ENCODE measurements around the gene GIPR.
A peak's percentile ranks its signal among the peaks of the same experiment; 100 is the strongest.
"Not testable (repeated sequence)": the region's sequence is repeated elsewhere in the genome, so short reads cannot be mapped to it uniquely, and the experiment has no call there.

Gene GIPR, protein sequence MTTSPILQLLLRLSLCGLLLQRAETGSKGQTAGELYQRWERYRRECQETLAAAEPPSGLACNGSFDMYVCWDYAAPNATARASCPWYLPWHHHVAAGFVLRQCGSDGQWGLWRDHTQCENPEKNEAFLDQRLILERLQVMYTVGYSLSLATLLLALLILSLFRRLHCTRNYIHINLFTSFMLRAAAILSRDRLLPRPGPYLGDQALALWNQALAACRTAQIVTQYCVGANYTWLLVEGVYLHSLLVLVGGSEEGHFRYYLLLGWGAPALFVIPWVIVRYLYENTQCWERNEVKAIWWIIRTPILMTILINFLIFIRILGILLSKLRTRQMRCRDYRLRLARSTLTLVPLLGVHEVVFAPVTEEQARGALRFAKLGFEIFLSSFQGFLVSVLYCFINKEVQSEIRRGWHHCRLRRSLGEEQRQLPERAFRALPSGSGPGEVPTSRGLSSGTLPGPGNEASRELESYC

DNA sequence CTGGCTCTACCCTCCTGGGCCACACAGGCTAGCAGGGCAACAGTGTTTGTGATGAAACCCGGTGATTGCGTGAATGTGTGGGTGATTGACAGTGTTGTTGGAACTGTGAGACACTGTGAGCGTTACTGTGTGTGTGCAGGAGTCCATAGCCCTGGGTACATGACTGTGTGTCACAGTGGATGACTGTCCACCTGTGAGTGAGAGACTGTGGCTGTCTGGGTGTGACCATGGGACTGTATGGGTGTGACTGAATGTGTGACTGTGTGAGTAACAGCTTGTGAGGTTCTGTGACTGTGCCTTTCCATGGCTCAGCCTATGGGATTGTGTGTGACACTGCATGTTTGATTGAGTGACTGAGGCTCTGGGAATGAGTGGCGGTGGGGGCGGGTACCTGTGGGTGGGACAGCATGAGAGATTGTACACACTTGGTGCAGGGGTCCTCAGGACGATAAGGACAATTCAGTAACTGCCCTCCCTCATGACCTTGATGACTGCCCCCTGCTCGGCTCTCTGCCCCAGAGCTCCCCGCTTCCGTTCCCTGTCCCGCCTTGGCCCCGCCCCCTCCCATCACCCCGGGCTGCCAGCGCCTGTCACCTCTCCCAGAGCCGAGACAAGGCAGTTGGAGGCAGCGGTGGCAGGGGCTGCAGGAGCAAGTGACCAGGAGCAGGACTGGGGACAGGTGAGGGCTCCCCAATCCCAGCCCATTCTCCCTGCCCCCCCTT is at the start of gene GIPR:
TSS of gene GIPR (plus strand) at position 602 of the 722 bp plus-strand sequence. CDS start 1,300 bp downstream, outside the sequence.
- DNase-seq = peak in 1 of 2 experiments; percentile 26

DNA sequence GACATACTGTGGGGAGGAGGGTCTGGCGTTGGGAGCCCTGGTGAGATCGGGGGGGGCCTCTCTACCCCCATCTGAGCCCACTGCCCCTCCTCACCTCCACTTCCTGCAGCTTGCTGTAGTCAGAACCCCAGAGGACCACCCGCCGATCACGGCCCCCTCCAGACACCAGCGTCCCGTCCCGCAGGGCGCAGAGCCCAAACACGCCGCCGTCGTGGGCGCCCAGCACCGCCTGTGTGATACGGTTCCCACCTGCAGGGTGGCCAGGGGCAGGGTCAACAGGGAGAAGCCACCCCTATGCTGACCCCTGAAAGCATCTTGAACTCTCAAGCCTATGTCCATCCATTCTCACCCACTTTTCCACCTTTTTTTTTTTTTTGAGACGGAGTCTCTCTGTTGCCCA is 46.6 kb upstream of the GIPR start:
- no peak for DNase-seq

DNA sequence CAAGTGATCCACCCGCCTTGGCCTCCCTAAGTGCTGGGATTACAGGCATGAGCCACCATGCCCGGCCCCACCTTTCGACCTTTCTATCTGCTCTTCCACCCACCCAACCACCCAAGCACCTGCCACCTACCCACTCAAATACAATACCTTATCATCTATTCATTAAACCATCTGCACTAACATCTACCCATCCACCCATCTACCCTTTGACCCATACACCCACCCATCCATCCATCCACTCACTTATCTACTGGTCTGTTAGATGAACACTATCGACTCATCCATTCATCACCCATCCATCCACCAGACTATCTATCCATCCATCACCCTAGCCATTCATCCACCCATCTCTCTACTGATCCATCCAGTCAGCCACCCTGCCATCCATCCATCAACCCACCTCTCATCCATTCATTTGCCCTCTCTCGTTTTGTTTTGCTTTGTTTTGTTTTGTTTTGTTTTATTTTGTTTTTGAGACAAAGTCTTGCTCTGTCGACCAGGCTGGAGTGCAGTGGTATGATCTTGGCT is 46.0 kb upstream of the GIPR start:
- DNase-seq = no peak

DNA sequence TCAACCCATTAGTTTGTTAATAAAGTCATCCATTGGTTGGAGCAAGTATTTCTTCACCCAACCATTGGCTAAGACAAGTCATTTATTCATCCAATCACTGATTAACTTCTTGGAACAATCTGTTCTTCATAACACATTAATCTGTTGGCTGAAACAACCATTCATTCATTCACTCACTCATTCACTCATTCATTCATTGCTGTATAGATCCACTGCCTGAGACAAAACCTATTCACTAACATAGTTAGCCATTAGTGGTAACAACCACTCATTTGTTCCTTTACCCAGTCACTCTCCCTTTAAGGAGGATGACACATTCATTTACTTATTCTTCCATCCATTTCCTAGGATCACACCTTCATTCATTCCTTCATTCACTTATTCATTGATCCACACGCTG is 44.0 kb upstream of the GIPR start:
- no peak for DNase-seq

DNA sequence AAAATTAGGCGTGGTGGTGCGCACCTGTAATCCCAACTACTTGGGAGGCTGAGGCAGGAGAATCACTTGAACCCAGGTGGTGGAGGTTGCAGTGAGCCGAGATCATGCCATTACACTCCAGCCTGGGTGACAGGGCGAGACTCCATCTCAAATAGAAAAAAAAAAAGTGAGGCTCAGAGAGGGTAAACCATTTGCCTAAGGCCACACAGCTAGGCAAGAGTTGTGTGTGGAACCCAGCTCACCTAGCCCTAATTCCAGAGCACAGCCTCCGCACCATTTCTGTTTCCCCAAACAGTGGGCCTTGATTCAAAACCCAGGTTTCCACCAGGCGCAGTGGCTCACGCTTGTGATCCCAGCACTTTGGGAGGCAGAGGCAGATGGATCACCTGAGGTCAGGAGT is 39.8 kb upstream of the GIPR start:
- not testable (repeated sequence) for DNase-seq

DNA sequence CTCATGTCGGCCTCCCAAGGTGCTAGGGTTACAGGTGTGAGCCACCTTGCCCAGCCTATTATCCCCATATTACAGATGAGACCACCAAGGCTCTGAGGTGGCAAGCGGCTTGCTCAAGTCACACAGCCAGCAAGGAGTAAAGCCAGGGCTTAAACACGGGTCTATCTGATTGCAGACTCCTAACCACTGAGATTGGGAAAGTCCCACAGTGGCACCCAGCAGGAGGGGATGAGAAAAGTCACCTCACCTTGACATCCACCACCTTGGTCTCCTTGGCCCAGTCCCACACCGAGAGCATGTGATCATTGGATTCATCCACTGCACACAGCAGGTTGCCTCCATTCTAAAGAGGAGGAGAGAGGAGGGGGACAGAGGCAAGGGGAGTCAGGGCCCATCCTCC is 38.3 kb upstream of the GIPR start:
- DNase-seq = no peak

DNA sequence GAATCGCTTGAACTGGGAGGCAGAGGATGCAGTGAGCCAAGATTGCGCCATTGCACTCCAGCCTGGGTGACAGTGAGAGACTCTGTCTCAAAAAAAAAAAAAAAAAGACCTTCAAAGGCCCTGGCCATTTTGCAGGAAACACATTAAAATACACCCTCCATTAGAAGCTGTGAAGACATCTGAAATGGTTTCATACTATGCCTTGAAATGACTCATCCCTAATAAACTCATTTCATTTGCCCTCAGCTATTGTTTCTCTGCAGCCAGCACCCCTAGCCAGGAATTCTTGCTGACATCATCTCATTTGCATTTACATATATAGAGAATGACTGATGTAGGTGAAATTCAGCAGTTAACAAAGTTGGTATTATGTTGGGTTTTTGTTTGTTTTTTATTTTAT is 37.6 kb upstream of the GIPR start:
- no peak for DNase-seq

DNA sequence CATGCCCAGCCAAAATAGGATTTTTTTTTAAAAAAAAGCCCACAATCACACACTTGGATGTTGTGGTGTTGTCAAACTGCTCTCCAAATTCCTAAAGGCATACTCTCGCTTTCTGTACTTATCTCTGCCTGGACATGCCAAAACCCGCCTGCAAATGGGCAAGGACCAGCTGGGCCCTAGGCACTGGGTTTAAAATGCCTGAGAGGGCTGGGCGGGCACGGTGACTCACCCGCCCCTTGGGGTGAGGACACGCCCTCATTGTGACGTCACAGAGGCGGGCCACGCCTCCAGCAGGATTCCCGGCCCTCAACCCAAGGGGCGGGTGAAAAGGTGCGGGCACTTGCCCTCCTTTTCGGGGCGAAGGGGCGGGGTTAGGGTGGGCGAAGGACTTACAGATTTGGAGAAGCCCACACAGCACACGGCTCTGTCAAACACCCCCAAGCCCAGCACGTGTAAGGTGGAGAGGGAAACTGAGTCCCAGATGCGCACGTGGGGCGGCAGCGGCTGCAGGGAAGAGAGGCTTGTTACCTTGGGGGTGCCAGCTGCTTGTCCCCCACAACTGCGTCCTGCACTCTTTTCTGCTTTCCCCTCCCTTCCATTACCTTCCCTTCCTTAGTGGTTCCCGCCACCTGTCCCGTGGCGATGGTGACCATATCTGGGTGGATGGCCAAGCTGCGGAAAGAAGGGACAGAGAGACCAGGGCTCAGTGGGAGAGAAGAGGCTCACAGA is 35.4 kb upstream of the GIPR start:
- DNase-seq = peak; percentile 57 to 69

DNA sequence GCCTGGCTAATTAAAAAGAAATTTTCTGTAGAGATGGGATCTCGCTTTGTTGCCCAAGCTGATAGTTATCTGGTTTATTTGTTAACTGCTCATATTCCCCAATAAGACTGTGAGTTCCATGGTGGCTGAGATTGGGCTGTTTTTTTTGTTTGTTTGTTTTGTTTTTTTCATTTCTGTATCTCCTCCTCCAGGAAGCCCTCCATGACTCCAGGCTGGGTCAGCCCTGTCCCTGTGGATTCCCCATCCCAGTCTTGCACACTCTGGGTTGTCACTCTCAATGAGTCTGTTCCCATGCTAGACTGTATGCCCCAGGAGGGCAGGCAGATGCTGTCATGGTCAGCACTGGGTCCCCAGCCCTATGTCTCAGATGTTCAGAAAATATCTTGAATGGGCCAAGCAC is 31.7 kb upstream of the GIPR start:
- no peak for DNase-seq

DNA sequence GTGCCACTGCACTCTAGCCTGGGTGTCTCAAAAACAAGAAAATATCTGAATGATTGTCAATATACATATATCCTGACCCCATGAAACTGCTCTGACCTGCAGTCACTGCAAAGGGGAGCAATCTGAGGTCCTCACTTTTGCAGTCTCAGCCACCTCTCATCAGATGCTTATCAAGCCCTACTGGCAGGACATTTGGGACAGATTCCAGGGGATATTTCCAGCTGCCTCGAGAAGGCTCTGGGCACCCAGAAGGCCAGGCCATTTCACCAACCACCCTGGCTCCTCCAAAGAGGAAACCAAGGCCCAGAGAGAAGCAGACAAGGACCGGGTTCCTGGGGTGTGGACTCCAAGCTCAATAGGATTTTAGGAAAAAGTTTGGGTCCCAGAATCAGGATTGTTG is 31.1 kb upstream of the GIPR start:
- no peak for DNase-seq

DNA sequence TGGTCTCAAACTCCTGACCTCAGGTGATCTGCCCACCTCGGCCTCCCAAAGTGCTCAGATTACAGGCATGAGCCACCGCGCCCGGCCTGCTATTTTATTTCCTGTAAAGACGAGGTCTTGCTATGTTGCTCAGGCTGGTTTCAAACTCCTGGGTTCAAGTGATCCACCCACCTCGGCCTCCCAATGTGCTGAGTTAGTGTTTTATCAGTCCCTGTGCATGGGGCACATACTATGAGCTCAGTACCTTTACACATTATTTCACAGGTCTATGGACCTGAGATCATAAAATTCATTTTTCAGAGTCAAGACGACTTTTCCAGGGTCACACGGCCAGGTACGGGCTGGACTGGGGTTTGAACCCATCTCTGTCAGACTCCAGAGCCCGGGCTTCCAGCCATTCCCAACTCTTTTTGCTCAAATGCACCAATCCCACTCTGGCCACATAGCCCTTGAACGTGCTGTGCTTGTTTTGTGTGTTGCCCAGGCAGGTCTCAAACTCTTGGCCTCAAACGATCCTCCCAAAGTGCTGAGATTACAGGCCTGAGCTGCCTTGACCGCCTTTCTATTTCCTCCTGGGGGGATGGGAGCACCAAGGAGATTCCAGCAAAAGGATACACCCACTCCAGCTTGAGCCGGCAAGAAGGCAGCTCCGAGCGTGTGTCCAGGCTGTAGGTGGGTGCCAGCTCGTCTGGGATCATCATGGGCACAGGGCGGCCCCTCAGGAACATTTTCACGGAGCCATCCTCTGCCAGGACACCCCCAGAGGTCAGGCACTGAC is 29.9 kb upstream of the GIPR start:
- no peak for DNase-seq

DNA sequence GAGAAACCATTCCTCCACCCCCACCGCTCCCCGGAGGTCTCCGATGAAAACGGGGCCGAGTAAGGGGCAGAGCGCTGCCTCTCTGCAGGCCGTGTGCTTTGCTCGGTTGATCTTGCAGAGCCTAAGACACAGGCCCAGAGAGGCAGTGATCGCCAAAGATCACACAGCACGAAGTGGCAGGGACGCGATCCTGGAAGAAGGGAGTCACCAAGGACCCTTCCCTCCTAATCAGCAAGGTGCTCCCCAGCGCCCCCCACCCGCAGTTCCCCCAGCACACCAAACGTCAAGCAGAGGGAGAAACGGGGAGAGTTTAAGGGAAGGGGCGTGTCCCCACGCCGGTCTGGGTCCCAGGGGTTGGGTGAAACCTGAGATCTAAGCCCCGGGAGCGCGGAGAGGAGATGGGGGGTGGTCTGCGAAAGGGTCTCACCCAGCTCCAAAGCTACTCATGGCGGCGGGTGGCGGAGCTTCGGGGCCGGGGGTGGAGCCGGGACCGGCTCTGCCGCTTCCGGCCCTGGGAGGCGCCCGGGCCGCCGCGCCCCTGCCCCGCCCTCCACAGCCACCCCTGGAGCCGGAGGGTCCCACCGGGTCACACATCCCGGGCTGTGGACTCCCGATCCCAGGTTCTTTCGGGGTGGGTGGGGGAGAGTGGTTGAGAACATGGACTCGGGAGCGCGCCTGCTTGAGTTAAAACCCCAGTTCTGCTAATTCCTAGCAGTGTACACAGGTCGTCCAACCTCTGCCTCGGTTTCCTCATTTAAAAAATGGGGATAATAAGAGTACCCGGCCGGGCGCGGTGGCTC is 28.9 kb upstream of the GIPR start, which contains the start of gene EML2:
TSS of gene EML2 (minus strand) at position 468 of the 800 bp plus-strand sequence. CDS start at position 447, 21 bp downstream.
- no peak for DNase-seq

DNA sequence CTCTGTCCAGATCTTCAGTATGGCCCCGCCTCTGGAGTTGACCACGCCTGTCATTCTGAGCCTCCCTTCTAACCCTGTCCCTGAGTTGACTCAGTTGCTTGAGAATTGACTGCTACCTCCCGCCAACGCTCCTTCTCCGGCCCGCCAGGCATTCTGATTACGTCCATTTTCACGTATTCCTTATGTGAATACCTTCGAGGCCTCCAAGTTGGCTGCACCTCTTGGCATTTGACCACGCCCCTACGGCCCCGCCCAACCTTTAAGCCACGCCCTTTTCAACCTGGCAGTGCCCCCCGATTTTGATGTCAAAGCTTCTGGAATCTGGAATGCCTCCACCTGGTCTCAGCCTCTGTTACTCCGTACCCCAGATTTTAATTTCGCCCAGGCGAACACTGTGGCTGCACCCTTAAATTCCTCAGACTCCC is 27.2 kb upstream of the GIPR start:
- DNase-seq = no peak

DNA sequence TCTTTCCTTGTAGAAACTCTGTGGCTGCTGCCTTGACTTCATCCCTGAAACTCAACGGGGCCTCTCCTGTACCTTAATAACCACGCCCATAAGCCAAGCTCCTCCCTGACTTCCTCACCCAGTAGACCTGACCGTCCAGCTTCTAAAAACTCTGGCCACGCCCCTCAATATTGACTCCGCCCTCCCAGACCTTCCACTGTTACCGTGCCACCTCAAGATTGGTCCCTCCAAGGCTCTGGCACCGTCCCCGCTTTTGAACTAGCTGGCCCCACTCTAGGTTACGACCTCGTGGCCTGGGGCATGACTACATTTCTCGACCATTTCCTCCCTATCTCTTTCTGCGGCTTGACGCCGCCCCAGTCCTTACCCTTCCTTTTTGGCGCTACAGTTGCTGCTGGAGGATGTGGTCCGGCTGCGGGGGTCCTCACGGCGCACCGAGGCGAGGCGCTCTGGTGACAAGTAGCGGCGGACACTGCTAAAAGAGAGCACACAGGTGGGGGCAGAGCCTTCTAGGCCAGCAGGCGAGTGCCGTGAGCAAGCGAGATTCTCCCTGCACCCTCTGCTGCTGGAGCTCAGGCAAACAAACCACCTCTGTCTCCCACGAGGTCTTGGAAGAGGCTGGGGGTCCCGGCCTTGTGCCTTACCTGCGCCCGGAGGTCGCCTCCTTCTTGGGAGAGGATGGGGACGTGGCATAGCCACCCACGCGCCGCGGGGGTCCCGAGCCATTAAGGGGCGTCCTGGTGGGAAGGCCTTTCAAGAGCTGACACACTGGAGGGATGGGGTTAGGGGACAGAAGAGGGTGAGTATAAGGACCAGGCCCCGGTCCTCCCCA is 26.5 kb upstream of the GIPR start:
- peak; percentile 64 to 82 for DNase-seq

DNA sequence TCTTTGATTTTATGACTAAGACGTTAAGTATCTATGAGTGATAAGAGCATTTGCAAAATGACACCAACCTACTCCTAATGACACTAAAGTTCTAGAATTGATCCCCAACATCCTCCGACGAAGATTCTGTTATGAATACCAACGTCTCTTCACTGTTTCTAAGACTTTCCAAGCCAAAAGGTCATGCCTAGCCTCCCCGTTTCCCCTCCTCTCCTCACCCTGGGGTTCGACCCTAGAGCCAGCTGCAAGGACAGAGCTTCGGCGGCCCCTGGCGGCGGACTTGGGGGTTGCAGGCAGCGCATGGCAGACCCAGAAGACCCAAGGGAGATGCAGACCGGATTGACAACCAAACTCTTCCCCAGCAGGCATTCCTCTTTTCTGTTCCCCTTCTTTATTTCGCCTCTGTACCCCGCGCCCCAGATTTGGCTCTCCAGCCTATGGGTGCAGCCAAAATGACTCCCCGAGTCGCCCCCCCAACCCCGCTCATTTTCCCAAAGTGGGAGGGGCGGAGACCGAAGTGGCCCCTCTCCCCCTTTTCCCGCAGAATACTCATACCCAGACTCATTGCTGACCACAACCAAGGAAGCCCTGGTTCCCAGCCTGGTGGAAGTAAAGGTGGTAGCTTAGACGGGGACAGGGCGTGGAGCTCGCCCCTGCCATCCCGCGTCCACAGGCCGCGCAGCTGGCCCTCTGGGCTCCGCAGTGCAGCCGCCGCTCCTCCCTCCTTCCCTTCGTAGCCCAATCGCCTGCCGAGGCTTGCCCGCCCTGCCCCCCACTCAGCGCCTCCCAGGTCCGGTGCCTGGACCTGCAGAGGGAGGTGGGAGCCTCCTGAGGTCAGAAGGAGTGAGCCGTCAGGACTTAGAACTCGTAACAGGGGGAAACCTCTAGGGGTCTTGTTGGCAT is 24.7 kb upstream of the GIPR start:
- DNase-seq = peak; percentile 71 to 75

DNA sequence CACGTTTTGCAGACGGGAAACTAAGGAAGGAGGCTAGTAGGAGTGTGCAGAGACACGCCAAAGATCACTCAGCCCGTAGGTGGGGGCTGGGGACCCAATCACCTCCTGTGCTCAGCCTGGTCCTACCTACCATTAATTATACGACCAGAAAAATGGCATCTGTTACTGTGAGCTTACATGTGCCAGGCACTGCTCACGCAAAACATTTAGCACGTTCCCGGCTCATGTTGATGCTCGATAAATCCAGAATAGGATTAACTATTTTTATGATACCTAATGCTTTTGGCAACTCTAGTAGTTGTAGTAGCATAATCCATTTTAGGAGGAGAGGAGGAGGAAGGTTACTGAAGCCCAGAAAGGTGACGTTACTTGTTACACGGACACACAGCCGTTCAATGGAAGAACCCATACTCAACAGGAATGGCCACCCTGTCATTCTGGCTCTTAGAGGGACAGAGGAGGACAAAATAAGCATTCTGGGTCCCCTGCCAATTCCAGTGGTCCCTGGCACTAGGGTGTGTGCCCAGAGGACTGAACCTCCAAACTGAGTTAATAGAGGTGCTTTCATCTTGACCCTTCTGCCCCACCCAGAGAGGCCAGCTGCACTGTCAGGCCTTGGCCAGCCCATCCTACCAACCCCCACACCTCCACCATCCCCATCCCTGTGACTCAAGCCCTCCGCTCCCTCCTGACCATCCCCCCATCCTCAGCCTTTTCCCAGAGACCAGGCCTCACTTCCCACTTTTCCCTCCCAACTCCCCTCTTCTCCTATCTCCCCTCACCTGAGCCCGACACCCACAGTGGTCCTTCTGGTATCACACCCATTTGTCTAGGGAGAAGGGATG is 23.9 kb upstream of the GIPR start:
- no peak for DNase-seq

DNA sequence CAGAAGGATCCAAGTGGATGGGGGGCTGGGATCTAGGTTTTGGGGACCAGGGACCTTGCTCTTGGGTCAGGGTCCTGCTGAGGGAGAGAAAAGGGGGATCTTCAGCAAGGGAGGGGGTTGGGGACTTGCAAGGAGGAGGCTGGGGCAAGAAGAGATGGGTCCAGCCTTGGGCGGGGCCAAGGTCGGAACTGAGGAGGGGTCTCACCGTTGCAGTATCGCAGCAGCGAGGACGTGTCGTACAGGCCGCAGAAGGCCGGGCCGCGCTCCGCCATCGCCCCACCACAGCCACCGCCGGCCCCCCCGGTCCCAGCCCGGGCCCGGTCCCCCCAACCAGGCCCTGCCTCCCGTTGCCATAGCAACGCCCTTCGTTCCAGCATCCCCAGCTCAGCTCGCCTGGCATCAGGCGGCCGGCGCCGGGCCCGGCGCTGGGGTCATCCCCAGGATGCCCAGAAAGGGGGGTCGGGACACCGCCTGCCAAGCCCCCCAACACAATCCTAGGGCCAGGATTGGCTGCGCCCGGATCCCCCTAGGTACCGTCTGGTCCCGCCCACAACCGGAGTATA is 22.9 kb upstream of the GIPR start:
- no peak for DNase-seq
